Calu3 (cell line): ENCODE results near the gene SLC25A27. TPM values are rescaled to one million over a fixed set of nuclear protein-coding genes. Genes with fewer than 3 reads are reported as not detected.

ENCODE experiments used
- BruUV-seq: library from RNA; stranded (reverse); fragments of 400-500 nt; replicated peaks from 2 replicates; lab custom pipeline; 2021; lab: Mats Ljungman, UMichigan
- CTCF ChIA-PET: fragments of 300-600 bp; sonication (Branson Sonifier 250); formaldehyde crosslinking; loops from one replicate; lab custom pipeline; 2022; ENCODE audit warnings: antibody characterized with exemption; lab: Charles Lee
- DNase-seq: peaks from one replicate; pipeline ENCODE4 v3.0.0; 2022
- H3K27ac Mint-ChIP-seq: one replicate; pipeline ENCODE4 v1.8.0; 2022; ENCODE audit warnings: mixed read lengths; ENCODE audit not compliant: unreplicated experiment
- H3K27me3 Mint-ChIP-seq: one replicate; pipeline ENCODE4 v1.8.0; 2022; ENCODE audit warnings: mixed read lengths; ENCODE audit not compliant: unreplicated experiment
- H3K36me3 Mint-ChIP-seq: one replicate; pipeline ENCODE4 v1.8.0; 2022; ENCODE audit warnings: mild to moderate bottlenecking, moderate library complexity, mixed read lengths; ENCODE audit not compliant: insufficient read depth, unreplicated experiment
- H3K4me1 Mint-ChIP-seq: one replicate; pipeline ENCODE4 v1.8.0; 2022; ENCODE audit warnings: mild to moderate bottlenecking, low read depth, mixed read lengths; ENCODE audit not compliant: unreplicated experiment
- H3K4me3 Mint-ChIP-seq: one replicate; pipeline ENCODE4 v1.8.0; 2022; ENCODE audit warnings: mild to moderate bottlenecking, low read depth, moderate library complexity, mixed read lengths; ENCODE audit not compliant: unreplicated experiment
- H3K9me3 Mint-ChIP-seq: one replicate; pipeline ENCODE4 v1.8.0; 2022; ENCODE audit warnings: low read depth, mixed read lengths; ENCODE audit not compliant: unreplicated experiment
- intact Hi-C: fragments of 100-400 bp; cut with micrococcal nuclease; formaldehyde crosslinking; loops from one replicate; pipeline ENCODE4 v1.10.0; 2022; ENCODE audit not compliant: unreplicated experiment
- total RNA-seq: library from RNA; stranded (reverse); gene quantifications from 2 replicates; pipeline ENCODE4 v1.2.3, GENCODE V29; 2022
- TF ChIP-seq, protein P1 (sequence below): fragments of 200-600 bp; IDR thresholded peaks from one replicate; pipeline ENCODE4 v1.8.0; 2022; ENCODE audit warnings: antibody characterized with exemption; ENCODE audit not compliant: unreplicated experiment

Gene SLC25A27
- total RNA-seq, 1 experiment from 2014 or later = 8.8 TPM

DNA sequence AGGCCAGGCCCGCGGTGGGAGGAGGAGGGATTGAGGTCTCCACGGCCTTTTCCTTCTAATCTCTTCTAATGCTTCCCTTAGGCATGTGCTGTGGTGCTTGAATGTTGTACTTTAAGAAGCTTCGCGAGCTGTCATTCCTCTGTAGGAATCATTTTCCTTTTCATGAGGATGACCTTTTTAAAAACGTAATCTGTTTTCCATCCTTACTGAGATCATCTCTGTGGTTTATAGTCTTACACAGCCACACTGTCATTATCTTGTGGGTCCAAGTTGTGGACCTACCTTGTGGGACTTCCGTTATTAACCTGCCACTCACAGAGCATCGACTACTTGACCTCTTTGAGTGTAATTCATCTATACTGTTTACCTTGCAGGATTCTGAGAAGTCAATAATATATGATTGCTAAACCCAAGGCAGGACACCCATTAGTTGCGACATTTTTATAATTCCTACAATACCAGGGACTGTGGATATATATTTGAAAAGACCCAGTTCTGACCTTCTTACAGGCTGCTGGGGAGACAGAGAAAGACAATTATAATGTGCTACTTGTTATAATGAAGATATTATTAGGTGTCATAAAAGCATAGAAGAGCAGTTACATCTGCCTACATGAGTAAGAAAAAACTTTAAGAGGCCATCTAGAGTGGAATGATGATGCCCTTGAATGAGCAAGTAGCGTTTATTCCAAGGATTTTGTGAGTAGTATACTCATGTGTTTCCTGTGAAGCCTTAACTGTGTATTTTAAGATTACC, 842 bp downstream of the SLC25A27 start:
- Mint-ChIP-seq H3K36me3 (peaks cover 20% of the 10 kb centered on the region), H3K27me3 (no peaks in the 10 kb centered on the region), H3K27ac (peak overlapping the region; percentile 91), H3K9me3 (no peaks in the 10 kb centered on the region), H3K4me1 (peaks cover 14% of the 10 kb centered on the region), H3K4me3 (peak overlapping the region; percentile 100)
- TF ChIP-seq, protein P1, sequence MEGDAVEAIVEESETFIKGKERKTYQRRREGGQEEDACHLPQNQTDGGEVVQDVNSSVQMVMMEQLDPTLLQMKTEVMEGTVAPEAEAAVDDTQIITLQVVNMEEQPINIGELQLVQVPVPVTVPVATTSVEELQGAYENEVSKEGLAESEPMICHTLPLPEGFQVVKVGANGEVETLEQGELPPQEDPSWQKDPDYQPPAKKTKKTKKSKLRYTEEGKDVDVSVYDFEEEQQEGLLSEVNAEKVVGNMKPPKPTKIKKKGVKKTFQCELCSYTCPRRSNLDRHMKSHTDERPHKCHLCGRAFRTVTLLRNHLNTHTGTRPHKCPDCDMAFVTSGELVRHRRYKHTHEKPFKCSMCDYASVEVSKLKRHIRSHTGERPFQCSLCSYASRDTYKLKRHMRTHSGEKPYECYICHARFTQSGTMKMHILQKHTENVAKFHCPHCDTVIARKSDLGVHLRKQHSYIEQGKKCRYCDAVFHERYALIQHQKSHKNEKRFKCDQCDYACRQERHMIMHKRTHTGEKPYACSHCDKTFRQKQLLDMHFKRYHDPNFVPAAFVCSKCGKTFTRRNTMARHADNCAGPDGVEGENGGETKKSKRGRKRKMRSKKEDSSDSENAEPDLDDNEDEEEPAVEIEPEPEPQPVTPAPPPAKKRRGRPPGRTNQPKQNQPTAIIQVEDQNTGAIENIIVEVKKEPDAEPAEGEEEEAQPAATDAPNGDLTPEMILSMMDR = no peak
- CTCF ChIA-PET = no interaction called here
- DNase-seq = no peak
- intact Hi-C loops = no loop called here
- no TSS peak for BruUV-seq

DNA sequence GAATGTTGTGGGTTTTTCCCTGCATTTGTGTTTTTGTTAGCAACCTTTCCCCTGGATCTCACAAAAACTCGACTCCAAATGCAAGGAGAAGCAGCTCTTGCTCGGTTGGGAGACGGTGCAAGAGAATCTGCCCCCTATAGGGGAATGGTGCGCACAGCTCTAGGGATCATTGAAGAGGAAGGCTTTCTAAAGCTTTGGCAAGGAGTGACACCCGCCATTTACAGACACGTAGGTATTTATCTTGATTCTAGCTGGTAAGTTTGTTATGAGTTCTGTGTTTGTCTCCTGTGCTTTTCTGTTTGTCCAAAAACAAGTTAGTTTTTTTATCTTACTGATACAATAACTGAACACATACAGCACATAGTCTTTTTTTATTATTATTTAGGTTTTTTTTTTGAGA, 3.0 kb downstream of the SLC25A27 start:
- peak; percentile 15 for DNase-seq
- Mint-ChIP-seq H3K27me3 (no peaks in the 10 kb centered on the region), H3K36me3 (peaks cover 20% of the 10 kb centered on the region), H3K4me1 (no peaks in the 10 kb centered on the region), H3K9me3 (no peaks in the 10 kb centered on the region), H3K4me3 (no peak overlapping the region), H3K27ac (no peak overlapping the region)
- intact Hi-C loops = no loop called here
- no TSS peak for BruUV-seq
- CTCF ChIA-PET = interaction anchor here (0.6 kb wide), 1 partner anchor 18 kb away, joined by 6 read pairs; no protein-coding TSS in a partner anchor
- TF ChIP-seq, protein P1 = peak; percentile 33

DNA sequence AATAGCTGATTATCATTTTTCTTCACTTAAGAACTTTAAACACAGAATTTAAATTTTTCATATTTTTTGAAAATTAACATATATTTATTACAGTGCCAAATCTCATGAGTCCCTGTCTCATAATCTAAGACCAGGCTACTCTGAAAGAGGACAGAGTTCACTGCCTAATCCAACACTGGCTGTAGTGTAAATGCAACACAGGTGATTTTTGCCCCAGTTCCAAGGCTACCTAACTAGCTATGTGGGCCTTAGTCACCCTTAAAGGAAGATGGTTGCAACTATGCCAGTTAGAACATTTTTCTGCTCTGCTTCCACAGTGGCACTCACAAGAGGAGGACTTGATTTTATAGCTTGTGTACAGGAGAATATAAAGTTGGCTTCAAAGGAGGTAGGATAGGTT, 4.9 kb downstream of the SLC25A27 start:
- H3K27ac Mint-ChIP-seq = no peak overlapping the region
- DNase-seq = no peak
- no peaks in the 10 kb centered on the region for H3K9me3 Mint-ChIP-seq
- TF ChIP-seq, protein P1 = no peak
- H3K36me3 Mint-ChIP-seq = peaks cover 11% of the 10 kb centered on the region
- H3K27me3 Mint-ChIP-seq = no peaks in the 10 kb centered on the region
- H3K4me3 Mint-ChIP-seq = no peak overlapping the region
- no peaks in the 10 kb centered on the region for H3K4me1 Mint-ChIP-seq
- CTCF ChIA-PET = no interaction called here
- intact Hi-C loops = no loop called here
- BruUV-seq = no TSS peak

DNA sequence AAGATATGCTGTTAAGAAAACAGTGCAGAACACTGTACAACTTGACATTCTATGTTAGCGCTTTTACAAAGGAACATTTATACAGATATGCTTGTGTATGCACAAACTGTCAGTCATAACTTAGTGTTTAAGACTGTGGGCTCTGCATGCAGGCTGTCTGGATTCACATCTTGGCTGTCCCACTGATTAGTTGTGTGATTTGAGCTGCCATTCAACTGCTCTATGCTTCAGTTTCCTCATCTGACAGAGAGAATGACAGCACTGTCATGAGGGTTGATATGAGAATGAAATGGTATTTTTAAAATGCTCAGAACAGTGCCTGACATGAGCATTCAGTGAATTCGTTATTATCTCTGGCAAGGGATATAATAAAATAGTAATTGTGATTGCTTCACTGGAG, 8.7 kb downstream of the SLC25A27 start:
- Mint-ChIP-seq H3K9me3 (no peaks in the 10 kb centered on the region), H3K27me3 (no peaks in the 10 kb centered on the region), H3K4me1 (no peaks in the 10 kb centered on the region), H3K36me3 (no peaks in the 10 kb centered on the region), H3K27ac (no peak overlapping the region), H3K4me3 (no peak overlapping the region)
- BruUV-seq = no TSS peak
- CTCF ChIA-PET = no interaction called here
- TF ChIP-seq, protein P1 = no peak
- intact Hi-C loops = no loop called here
- no peak for DNase-seq
